GM12864 (cell line): ENCODE results near the gene TALDO1.

Experiments
- DNase-seq: peaks from one replicate; pipeline ENCODE4 v3.0.0-alpha.2; 2011; ENCODE audit warnings: low read depth
- H3K4me3 ChIP-seq: 2 replicates; pipeline ENCODE4 v1.5.1; 2011; ENCODE audit warnings: mild to moderate bottlenecking, low read depth, low read length, control low read depth
- CTCF ChIP-seq: IDR thresholded peaks from 2 replicates; pipeline ENCODE4 v1.5.1; 2011; ENCODE audit warnings: low read depth, mild to moderate bottlenecking, moderate library complexity, low read length, control low read depth, inconsistent platforms; ENCODE audit errors: missing control alignments

The TALDO1 gene

GRCh38 chr11:724049-724777, 23.1 kb upstream of the TALDO1 start:
- DNase-seq = no peak
- TF ChIP-seq CTCF = no peak
- H3K4me3 ChIP-seq = no peak overlapping the region; the same call in 1 of the 2 replicates

GRCh38 chr11:724778-725386, 22.4 kb upstream of the TALDO1 start:
- no peak for DNase-seq
- TF ChIP-seq CTCF = no peak
- H3K4me3 ChIP-seq = peak overlapping the region; percentile 54; the same call in 1 of the 2 replicates

GRCh38 chr11:725624-726202, 21.6 kb upstream of the TALDO1 start:
- no peak for DNase-seq
- no peak for TF ChIP-seq CTCF
- H3K4me3 ChIP-seq = peak overlapping the region; percentile 54

GRCh38 chr11:726278-727220, 20.7 kb upstream of the TALDO1 start:
- no peak for TF ChIP-seq CTCF
- H3K4me3 ChIP-seq = peak overlapping the region; percentile 54
- DNase-seq = no peak

- no peak for DNase-seq
- no peak overlapping the region for H3K4me3 ChIP-seq
- TF ChIP-seq CTCF = no peak
These were observed 20.0 kb upstream of the TALDO1 start for GRCh38 chr11:727281-727701.

- H3K4me3 ChIP-seq = no peak overlapping the region
- peak; percentile 99 for TF ChIP-seq CTCF
- DNase-seq = no peak
These were observed 19.2 kb upstream of the TALDO1 start for GRCh38 chr11:727859-728748.
